ENCODE data around the gene TMEM63C.

Gene TMEM63C, protein sequence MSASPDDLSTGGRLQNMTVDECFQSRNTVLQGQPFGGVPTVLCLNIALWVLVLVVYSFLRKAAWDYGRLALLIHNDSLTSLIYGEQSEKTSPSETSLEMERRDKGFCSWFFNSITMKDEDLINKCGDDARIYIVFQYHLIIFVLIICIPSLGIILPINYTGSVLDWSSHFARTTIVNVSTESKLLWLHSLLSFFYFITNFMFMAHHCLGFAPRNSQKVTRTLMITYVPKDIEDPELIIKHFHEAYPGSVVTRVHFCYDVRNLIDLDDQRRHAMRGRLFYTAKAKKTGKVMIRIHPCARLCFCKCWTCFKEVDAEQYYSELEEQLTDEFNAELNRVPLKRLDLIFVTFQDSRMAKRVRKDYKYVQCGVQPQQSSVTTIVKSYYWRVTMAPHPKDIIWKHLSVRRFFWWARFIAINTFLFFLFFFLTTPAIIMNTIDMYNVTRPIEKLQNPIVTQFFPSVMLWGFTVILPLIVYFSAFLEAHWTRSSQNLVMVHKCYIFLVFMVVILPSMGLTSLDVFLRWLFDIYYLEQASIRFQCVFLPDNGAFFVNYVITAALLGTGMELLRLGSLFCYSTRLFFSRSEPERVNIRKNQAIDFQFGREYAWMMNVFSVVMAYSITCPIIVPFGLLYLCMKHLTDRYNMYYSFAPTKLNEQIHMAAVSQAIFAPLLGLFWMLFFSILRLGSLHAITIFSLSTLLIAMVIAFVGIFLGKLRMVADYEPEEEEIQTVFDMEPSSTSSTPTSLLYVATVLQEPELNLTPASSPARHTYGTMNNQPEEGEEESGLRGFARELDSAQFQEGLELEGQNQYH

DNA sequence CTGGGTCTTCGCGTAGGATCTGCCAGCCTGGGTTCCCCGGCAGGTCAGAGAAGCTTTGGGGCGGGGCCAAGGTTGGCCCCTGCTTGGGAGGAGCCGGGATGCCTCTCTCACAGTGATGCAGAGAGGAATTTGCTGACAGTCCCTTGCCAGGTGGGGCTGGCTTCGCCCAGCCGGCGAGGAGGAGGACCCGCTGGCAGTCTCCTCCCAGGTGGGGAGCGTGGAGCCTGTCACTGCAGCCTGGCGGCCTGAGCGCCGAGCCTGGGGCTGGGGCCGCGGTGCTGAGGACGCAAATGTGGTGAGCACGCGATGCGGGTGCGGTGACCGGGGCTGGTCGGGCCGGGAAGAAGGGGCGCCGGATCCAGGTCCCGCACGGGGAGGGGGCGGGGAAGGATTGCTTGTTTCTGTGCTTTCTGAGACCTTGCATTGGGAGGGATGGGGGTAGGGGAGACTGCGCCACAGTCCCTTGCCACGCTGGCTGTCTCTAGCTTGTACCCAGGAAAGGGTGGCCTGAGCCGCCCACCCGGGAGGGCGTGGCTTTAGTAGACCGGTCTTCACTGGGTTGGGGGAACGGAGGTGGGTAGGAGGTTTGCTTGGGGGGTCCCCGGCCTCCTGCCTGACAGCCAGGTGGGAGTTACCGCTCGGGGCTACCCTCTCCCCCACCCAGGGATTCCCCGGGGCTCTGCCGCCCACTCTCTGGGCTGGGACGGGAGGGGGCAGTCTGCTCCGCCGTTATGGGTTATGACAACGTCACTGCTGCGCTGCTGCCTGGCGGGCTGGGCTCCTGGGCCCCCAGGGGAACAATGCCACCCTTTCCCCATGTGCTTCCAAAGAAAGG is at the start of gene TMEM63C:
TMEM63C (plus strand) TSS at position 196 of the 835 bp plus-strand sequence. CDS start 37,016 bp downstream, outside the sequence.
- DNase-seq (ENCODE audit: low spot score) = peak; percentile 66

DNA sequence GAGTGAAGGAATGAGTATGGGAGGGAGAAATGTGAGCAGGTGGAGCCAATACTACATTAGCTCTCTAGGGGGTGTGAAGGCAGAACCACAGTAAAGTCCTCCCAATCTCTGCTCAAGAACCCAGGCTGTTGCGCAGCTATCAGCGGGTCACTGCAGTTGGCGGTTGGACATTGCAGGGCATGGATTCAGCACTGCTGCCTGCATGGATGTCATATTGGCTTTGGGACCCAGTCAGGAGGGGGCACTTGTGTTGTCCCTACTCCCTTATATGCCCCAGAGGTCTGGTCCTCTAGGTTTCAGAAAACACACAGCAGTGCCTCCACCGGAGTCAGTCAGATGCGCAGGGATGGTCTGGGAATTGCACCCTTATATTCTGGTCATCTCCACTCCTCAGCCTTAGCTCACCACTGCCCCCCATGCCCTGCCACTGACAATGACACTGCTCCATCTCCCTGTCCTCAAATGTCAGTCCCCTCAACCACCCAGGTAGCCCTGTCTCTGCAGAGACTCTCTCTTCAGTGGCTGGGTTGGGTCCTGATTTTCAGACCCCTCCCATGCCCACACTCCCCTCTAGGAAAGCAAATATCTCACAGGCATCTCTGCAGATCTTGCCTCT is 49.6 kb upstream of the TMEM63C start:
- no peak for DNase-seq (ENCODE audit: low spot score)

DNA sequence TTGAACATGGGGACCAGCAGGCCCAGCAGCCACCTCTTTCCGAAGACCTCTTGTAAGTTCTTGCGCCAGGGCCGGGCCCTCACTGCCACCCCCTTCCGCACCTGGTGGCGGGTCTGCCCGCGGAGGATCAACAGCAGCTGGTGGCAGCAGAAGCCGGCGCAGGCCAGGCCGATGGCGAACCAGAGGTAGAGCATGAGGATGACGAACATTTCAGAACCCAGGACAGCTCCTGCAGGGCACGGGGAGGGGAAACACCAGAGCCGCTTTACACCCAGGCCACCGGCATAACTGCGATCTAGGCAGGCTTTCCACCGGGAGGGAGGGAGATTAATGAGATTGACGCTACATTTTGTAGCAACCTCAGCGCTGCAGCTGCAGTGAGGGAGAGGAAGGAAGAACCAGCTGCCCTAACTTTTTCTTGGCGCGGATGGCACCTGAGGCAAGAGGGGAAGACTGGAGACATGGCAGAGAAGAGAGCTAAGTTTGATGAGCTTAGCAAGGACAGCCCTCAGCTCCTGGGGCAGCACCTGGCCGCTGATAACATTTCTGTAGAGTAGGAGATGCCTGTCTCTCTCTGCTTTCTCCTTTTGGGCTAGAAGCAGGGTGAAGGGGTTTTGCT is 47.8 kb upstream of the TMEM63C start:
- DNase-seq (ENCODE audit: low spot score) = no peak

DNA sequence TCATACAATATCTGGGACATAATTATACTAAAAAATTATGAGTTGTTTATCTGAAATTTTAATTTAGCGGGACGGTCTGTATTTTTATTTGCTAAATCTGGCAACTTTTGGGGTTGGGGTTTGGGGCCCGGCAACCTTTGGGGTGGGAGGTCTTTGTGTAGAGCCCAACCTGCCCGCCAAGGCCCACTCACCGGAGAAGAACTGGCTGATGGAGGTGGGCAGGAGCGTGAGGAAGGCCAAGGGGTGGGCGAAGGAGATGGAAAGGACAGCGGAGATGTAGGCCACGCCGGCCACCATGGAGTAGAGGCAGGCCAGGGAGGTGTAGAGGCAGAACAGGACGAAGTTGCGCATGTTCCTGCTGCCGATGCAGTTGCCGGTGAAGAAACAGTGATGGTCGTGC is 42.6 kb upstream of the TMEM63C start:
- DNase-seq (ENCODE audit: low spot score) = no peak

DNA sequence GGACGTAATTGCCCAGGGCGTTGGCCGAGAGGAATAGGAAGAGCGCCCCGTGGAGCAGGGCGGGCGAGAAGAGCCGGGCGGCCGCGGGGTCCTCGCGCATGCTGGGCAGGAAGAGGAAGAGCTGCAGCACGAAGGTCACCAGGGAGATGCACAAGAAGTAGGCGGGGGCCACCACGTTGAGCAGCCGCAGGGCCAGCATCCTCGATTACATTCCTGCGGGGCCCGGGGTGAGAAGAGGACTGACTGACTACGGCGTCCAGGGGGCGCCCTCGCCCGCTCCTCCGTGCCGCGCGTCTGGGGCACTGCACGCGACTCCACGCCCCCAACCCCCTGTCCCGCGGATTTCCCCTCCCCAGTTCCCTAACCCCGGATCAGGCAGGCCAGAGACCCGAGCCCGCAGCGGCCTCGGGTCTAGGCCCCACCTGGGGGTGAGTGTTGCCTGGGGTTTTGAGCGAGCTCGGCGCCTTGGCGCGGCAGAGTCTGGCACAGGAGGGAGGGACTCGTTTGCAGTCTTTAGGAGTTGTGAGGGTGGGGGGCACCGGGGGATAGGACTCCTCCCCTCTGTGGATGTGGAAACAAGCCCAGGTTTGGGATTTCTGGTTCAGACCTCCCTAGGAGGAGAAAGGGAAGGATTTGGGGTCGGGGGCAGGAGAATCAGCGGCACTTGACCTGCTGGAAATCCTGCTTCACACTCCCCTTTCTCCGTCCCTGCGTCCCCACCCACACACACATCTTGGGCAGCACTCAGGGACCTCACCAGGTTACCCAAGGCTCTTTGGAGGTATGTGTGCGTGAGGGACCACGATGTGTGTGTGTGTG is 41.8 kb upstream of the TMEM63C start:
- no peak for DNase-seq (ENCODE audit: low spot score)

DNA sequence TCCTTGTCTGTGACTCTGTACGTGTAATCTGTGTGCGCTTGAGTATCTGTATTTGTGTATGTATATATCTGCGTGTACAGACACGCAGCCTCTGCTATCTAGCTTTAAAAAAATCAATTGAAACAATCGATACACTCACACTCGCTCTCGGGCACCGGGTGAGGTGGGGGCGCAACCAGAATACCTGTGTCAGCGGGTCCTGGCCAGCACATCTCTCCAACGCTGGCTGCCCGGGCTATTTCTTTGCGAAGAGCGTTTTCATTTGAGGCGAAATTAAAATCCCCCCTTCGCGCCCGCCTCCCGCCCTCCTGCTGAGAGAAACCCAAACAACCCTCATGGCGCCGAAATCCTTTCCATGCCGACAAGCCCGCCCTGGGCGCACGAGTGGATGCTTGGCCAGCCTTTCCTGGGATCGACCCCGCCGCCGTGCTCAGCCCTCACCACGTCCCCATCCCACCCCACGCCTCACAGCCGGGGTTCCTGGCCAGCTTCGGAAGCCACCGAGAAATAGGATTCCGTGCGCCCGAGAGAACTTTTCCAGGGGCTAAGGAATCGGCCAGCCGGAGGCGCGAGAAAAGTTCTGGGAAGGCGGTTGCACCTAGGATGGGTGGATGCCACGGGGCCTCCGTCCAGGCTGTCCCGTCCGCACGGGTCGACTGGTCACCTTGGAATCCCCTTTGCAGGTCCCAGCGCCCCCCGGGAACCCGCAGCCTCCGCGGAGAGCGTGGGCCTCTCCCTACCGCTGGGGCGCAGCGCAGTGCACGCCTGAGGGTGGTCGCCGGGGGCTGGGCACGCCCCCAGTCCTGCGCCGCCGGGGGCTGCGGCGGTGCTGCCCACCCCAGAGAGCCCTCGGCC is 41.0 kb upstream of the TMEM63C start:
- DNase-seq (ENCODE audit: low spot score) = no peak

DNA sequence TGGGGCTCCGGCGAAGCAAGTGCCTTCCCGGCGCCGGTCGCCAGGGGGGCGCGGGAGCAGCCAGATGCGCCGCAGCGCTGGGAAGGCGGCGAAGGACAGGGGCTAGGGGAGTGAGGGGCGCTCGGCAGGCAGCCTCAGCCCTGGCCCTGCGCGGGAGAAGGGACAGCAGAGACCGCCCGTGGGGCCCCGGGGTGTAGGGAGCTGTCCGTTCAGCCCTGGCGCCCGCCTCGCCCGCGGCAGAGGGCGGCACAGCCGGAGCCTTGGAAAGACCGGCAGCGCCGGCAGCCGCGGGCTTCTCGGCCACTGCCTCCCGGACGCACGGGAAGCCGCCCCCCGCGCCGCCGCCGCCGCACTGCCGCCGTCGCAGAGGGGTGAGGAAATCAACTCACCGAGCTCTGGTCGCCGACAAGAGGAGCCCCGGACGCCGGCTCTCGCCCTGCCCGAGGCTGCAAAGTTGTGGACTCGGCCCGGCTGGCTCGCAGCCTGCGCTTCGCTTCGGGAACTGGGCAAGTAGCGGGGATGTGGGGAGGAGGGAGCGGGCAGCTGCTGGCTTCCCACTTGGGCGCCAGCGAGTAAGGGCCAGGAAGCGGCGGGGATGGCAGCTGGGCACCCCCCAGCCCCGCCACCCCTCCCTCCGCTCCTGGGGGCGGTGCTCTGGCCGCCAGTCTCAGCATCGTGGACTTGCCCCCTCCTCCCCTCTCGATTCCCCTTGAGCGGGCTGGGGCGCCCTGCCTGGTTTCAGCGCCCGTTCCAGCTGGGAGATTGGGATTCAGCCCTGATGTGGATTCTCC is 40.2 kb upstream of the TMEM63C start, which contains the start of gene ZDHHC22:
ZDHHC22 (minus strand) TSS at position 578 of the 791 bp plus-strand sequence. CDS start 2,053 bp downstream, outside the sequence.
- DNase-seq (ENCODE audit: low spot score) = peak; percentile 76

DNA sequence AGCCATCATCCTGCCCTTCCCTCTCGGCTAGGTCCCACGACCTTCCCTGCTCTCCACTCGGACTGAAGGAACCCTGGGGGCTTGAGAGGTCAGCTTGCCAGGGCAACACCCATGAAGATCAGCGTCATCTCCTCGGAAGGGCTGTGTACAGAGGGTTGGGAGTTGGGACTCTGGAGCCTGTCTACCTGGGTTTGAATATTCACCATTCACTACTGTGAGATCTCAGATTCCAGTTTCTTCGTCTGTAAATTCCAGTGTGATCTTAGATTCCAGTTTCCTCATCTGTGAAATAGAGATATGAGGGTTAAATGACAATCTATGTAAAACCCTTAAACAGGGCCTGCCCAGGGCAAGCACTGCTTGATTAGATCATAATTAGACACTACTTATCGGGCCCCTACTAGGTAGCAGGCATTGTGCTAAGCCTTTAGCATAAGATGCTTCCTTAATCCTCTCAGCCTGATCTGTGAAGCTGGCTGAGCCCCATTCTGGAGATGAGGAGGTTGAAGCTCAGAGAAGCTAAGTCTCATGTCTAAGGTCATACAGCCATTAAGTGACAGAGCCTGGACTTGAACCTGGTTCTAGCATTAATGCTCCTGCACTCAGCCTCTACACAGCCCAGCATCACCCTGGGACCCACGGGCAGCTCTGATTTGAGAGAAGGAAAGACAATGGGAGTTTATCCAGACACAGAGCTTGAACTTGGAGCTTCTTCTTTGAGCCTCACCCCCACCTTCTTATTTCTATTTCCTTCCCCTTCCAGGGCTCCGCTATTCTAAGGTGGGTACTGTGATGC is 39.4 kb upstream of the TMEM63C start:
- DNase-seq (ENCODE audit: low spot score) = no peak

DNA sequence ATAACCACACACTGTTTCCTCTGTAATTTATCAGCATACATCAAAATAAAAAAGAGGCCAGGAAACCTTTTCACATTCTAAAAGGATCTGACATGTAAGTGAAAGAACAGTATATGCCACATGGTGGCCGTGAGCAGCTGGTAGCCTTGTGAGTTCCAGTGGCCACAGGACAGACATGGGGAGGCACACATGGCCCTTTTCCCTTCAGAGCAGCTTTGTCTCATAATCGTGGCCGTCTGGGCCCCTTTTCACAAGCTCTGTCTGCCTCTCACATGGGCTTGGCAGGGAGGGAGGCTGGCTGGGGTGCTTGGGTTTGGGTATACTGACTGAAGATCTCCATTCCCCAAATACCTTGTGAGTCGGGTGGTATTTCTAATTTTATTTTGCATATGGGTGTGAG is 38.5 kb upstream of the TMEM63C start:
- no peak for DNase-seq (ENCODE audit: low spot score)

DNA sequence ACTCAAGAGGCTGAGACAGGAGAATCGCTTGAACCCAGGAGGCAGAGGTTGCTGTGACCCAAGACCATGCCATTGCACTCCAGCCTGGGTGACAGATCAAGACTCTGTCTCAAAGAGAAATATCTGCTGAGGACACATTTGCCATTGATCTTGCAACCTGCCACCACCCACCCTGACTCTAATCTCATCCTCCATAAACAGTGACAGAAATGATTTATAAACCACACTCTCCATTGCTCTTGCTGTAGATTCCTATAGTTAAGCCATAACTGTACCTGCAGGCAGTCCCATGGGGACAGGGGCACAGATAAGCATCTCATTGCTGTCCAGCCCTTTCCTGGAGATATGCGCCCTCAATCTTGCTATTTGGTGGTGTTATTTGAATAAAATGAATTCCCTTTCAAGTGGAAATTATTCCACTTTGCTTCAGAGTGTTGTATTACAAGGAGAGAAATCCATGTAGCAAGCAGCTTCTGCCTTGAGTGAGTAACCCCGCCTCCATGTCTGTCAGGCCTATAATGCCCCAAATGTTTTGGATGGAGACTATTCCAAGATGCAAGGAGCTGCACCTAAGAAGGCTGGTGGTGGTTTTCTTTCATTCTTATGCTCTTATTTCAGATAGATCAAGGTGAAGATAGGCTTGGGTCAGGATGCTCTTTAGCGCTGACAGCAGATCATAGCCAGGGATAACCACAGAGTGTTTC is 37.0 kb upstream of the TMEM63C start:
- no peak for DNase-seq (ENCODE audit: low spot score)

DNA sequence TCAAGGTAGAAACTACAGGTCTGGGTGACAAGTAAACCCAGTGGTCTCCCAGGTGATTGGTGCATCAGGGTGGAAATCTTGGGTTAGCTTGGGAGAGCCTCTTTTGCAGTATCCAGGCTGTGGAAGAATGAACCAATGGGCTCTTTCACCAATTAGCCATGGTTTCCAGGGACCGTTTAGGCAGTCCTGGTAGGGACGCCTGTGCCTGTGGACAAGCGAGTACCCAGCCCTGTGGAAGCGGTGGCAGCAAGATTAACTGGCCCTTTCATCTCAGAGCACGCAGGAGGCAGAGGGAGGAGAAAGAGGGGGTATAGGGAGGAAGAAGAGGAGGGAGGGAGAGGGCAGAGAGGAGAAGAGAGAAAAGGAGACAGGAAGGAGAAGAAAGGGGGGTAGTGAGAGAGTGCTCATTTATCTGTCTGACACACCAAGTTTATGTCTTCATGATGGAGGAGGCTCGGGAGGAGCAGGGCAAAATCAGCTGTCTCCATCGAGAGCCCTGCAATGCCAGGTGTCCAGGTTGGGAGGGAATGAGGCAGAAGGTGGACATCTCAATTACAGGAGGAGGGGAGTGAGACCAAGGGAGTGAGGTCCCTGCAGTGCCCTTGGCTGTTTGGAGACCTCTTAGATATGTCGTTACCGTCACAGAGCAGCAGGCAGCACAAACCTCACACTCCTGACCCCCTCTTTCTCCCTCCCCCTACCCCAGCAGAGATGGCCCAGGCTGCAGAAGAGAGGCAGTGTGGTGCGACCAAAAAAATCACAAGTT is 35.4 kb upstream of the TMEM63C start:
- no peak for DNase-seq (ENCODE audit: low spot score)

DNA sequence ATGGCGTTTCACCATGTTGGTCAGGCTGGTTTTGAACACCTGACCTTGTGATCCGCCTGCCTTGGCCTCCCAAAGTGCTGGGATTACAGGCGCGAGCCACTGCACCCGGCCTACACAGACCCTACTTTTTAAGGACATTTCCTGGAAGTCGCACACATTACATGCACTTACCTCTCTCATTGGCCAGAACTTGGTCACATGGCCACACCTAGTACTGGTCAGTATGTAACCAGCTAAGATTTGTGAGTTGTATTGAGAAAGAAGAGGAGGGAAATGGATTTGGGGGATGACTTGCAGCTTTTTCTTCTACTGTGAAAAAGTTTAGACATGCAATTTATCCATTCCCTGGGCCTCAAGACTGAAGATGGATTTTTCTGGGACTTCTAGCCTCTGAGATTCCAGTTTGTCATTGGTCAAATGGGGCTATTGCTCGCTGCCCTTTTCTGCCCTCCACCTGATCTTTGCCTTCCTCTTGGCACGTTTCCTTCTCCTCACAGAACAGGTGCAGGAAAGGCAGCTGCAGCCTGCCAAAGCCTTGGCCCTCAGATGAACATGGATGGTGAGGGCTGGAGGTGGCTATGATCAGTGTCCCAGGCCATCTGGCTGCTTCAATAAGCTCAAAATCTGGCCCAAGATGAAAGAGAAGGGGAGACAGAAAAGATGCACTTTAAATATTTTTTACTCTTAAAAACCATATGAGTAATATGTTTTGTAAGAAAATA is 32.9 kb upstream of the TMEM63C start:
- no peak for DNase-seq (ENCODE audit: low spot score)

DNA sequence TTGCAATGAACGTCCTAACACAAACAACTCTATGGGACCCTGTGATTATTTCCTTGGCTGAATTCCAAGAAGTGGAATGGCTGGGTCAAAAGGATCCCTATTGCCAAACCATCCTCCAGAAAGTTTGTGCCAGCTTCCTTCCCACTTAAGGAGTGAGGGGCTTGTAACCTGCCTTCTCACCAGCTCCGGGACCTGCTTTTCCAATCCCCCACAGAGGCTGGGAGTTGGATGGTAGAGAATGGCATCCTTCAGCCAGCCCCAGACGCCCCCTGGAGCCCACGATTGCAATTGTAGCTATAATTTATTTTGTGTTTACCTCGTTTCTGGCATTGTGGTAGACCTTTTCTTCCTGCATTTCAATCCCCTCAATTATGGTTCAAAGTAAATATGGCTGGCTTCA is 30.4 kb upstream of the TMEM63C start:
- no peak for DNase-seq (ENCODE audit: low spot score)

DNA sequence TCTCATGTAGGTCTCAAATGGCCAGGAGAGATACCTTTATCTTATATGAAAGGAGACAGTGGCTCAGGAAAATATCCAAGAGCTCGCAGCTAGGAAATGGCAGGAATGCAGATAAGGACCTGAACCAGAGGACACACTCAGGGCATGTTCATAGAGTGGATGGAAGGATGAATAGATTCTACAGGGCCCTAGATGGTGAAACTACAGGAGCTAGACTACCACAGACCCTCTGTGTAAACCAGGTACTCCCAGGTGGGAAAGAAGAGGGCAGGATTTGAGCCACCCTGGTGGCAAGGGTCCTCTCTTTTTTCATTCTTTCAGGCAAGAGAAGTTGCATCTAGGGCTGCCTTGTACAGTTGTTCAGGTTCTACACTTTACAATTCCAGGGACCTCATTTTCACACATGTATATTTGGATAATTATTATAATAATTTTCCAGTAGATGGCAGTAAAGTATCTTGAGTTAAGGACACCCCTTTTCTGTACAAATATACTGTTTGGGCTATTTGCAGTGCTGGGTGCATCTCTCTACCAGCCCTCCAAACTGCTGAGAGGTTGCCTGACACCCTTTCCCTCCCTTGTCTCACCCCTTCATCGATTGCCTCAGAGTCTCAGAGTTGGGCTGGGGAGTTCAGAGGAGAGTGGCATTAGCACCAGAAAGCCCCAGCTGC is 29.5 kb upstream of the TMEM63C start:
- DNase-seq (ENCODE audit: low spot score) = no peak

DNA sequence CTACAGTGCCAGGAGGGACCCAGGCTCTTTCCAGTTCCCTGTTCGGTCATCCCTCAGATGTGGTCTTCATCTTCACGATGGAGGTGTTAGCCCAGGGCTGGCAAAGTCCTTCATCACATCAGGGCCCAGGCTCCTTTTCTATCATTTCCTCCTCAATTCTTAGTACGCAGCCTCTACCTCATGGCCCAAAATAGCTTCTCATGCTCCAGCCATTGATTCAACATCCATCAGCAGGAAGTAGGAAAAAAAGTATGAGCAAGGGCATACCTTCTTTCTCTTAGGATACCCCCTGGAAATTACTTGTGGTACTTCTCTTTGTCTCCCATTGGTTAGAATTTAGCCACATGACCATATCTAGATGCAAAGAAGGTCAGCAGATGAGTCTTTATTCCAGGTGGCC is 27.8 kb upstream of the TMEM63C start:
- DNase-seq (ENCODE audit: low spot score) = no peak
